IPS-15b (cell line): ENCODE results near the gene RABAC1.
A peak's percentile ranks its signal among the peaks of the same experiment; 100 is the strongest.
"Not testable (repeated sequence)": the region's sequence is repeated elsewhere in the genome, so short reads cannot be mapped to it uniquely, and the experiment has no call there.

Source experiments
- H3K27me3 ChIP-seq: one replicate; pipeline ENCODE4 v1.6.1; 2013; ENCODE audit warnings: low read length; ENCODE audit not compliant: control insufficient read depth, insufficient read depth
- H3K36me3 ChIP-seq: one replicate; pipeline ENCODE4 v1.6.1; 2013; ENCODE audit warnings: low read length; ENCODE audit not compliant: control insufficient read depth, insufficient read depth
- H3K4me1 ChIP-seq: one replicate; pipeline ENCODE4 v1.6.1; 2013; ENCODE audit warnings: mild to moderate bottlenecking, low read length; ENCODE audit not compliant: control insufficient read depth, insufficient read depth
- H3K4me3 ChIP-seq: one replicate; pipeline ENCODE4 v1.5.1; 2013; ENCODE audit warnings: low read depth, low read length
- H3K9ac ChIP-seq: one replicate; pipeline ENCODE4 v1.6.1; 2013; ENCODE audit warnings: low read depth, mild to moderate bottlenecking, low read length
- H3K9me3 ChIP-seq: one replicate; pipeline ENCODE4 v1.6.1; 2013; ENCODE audit warnings: mild to moderate bottlenecking, low read length; ENCODE audit not compliant: control insufficient read depth, insufficient read depth

The RABAC1 gene

DNA sequence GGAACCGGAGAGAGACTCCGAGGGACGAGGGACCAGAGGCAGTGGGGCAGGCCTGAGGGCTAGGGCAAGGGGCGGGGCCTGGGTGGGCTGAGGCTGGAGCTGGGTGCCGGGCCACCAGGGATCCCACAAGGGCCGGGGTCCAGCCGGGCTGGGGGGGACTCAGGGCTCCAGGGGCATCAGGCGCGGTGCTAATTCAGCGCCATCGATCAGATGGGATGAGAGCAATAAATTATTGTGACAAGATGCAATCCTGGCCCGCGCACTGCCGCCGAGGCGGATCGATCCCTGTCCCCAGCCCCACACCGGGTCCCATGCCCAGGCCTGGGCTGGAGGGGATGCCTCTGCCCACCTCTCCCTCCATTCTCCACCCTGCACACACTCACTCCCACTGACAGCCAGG, 36.5 kb downstream of the RABAC1 start:
- H3K27me3 ChIP-seq: peaks cover 97% of the 10 kb centered on the region
- H3K9ac ChIP-seq: no peak overlapping the region
- H3K4me1 ChIP-seq: no peaks in the 10 kb centered on the region
- no peaks in the 10 kb centered on the region for H3K9me3 ChIP-seq
- H3K4me3 ChIP-seq: peak overlapping the region; percentile 28
- no peaks in the 10 kb centered on the region for H3K36me3 ChIP-seq

DNA sequence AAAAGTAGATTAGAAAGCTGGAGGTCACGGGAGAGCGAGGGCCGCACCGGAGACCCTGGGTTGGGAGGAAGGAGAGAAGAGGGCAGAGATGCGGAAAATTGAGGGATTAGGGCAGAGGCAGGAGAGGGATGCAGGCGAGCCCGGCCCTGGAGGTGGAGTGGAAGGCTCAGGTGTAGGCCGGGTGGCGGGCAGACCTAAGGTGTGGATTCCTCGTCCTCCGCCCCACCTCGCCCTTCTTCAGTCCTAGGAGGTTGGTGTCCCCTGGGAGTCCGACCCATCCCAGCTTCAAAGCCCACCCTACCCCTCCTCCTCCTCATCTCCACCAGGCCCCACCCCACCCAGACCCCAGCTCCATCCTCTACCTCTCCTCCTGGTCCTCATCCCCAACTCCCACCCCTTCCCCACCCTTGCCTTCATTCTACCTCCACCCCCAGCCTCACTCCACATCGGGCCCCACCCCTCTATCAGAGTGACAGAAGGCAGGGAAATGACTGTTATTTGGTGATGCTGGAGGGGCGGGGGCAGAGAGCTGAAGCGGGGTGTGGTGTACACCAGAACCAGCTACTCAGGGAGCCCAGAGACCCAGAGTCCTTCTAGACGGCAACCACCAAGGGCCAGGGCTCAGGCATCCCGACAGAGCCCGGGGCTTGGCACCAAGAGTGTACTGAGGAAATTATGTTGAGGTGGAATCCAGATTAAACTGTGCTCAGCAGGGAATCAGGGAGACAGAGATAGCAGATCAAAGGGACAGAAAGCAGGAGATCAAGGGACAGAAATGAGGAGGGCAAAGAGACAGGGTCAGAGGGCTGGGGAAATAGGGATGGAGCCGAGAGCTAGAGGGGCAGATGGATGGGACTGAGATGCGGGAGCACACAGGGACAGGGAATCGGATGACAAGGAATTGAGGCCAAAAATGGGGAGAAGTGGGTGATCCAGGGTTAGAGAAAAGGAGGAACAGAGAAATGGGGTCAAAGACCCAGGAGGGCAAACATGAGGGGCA, 37.2 kb downstream of the RABAC1 start:
- no peak overlapping the region for H3K9ac ChIP-seq
- H3K4me1 ChIP-seq: no peaks in the 10 kb centered on the region
- no peaks in the 10 kb centered on the region for H3K9me3 ChIP-seq
- peak overlapping the region; percentile 28 for H3K4me3 ChIP-seq
- H3K36me3 ChIP-seq: no peaks in the 10 kb centered on the region
- H3K27me3 ChIP-seq: peaks cover 95% of the 10 kb centered on the region

DNA sequence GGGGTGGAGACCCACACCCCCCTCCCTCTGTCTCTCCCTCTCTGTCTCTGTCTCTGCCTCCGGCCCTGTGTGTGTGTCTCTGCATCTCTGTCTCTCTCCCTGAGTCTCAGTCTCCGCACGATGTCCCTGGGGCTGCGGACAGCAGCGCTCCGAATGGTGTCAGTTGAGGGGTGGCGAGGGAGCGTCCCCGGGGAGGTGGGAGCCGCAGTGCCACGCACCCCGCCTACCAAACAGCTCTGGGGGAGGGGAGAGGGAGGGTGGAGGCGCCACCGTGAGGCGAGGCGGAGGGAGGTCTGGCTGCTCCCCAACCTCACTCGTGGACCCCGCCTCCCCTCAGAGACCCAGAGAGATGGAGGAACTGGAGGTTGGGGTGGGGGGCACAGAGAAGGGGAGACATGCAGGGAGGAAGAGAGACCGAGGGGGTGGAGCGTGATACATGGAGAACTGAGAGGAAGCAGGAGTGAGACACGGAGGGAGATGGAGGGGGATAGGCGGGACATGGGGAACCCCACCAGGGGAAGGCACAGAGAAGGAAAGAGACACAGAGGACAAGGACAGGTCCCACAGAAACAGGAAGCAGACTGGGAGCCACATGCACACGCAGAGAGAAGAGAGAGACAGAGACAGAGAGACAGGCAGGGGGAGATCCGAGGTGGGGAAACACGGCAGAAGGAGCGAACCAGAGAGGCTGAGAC, 38.1 kb downstream of the RABAC1 start:
- no peaks in the 10 kb centered on the region for H3K36me3 ChIP-seq
- H3K4me3 ChIP-seq: peak overlapping the region; percentile 27
- H3K4me1 ChIP-seq: no peaks in the 10 kb centered on the region
- no peak overlapping the region for H3K9ac ChIP-seq
- peaks cover 95% of the 10 kb centered on the region for H3K27me3 ChIP-seq
- H3K9me3 ChIP-seq: no peaks in the 10 kb centered on the region

DNA sequence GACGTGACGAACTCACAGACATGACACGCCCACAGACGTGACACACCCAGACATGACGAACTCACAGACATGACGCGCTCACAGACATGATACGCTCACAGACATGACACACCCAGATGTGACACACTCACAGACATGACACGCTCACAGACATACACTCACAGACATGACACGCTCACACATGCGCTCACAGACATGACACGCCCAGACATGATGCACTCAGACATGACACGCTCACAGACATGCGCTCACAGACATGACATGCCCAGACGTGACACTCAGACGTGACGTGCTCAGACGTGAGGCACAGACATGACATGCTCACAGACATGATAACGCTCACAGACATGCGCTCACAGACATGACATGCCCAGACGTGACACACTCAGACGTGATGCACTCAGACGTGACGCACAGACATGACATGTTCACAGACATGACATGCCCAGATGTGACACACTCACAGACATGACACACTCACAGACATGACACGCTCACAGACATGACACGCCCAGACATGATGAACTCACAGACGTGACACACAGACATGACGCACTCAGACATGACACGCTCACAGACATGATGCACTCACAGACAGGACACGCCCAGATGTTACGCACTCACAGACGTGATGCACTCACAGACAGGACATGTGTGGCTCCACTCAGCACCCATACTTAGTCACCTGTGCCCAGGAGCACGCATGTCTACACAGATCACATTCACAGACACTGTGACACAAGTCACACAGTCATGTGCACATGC, 39.0 kb downstream of the RABAC1 start:
- Histone ChIP-seq H3K9ac (no peak overlapping the region), H3K27me3 (peaks cover 95% of the 10 kb centered on the region), H3K9me3 (no peaks in the 10 kb centered on the region), H3K4me3 (no peak overlapping the region), H3K36me3 (no peaks in the 10 kb centered on the region), H3K4me1 (no peaks in the 10 kb centered on the region)

DNA sequence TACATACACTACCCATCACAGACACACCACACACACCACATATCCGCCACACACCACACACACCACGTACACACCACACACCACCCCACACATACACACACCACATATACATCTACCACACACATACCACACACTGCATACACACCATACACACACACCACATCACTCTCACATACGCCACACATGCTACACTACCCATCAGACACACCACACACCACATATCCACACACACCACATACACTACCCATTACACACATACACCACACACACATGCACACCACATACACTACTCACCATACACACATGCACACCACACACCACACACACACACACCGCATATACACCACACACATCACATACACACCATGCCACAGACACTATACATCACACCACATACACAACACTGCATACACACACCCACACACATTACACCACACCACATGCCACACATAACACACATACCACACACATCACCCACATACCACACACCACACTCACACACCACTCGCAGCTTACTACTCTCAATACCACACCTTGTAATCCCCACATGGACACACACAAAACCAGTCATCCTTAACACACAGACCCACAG, 40.4 kb downstream of the RABAC1 start:
- Histone ChIP-seq H3K9ac (no peak overlapping the region), H3K27me3 (peaks cover 95% of the 10 kb centered on the region), H3K4me1 (no peaks in the 10 kb centered on the region), H3K36me3 (no peaks in the 10 kb centered on the region), H3K9me3 (no peaks in the 10 kb centered on the region), H3K4me3 (no peak overlapping the region)

DNA sequence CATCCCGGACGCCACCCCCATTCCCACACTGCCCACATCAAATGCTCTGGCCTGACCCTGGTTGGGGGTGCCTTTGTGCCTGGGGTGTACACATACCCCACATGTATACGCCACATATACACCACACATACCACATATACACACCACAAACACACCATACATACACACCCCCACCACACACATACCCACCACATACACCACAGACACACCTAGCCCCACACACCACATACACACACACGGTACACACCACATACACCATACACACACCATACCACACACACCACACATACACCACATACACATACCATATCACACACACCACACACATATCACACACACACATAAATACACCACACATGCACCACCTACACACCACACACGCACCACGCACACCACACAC, 41.0 kb downstream of the RABAC1 start:
- Histone ChIP-seq H3K4me3 (no peak overlapping the region), H3K27me3 (peaks cover 97% of the 10 kb centered on the region), H3K9ac (no peak overlapping the region), H3K9me3 (no peaks in the 10 kb centered on the region), H3K36me3 (no peaks in the 10 kb centered on the region), H3K4me1 (no peaks in the 10 kb centered on the region)

DNA sequence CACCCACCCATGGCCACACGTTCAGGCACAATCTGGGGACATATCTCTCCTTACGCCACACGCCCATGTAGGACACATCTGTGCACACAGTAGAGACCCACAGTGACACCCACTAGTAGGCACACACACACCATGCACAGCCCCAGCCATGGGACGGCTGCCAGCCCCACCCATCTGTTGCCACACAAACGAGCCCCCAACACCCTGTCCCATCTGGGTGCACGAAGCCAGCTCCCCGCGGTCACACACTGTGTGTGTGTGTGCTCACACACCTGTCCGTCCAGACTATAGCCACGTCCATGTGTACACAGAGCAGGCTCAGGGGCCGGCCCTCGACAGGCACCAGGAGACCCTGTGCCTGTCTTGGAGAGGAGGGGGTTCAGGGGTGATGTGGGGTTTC, 41.4 kb downstream of the RABAC1 start:
- H3K4me1 ChIP-seq: no peaks in the 10 kb centered on the region
- H3K4me3 ChIP-seq: no peak overlapping the region
- H3K27me3 ChIP-seq: peaks cover 97% of the 10 kb centered on the region
- H3K36me3 ChIP-seq: no peaks in the 10 kb centered on the region
- H3K9ac ChIP-seq: no peak overlapping the region
- no peaks in the 10 kb centered on the region for H3K9me3 ChIP-seq

DNA sequence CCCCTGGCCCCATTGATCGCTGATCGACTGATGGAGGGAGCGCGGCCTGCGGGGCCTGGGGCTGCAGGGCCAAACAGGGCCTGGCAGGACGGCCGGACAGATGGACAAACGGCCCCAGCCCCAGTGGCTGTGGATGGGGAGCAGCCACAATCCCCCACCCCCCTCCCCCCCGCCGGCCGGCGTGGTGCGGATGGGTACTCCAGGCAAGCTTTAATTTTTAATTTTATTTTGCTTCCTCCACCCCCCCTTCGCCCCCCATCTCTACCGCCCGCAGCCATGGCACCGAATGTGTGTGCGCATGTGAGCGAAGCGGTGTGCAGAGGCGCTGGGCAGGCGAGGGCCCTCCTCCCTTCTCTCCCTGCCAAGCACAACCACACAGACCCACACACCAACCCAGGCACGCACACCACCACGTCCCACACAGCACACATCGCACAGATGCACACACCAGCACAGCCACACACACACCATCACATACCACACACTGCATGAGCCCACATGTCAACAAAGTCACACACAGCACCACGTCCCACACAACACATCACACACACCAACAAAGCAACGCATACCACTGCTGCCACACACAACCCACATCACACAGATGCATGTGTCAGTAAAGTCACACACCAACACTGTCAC, 43.2 kb downstream of the RABAC1 start:
- Histone ChIP-seq H3K4me3 (no peak overlapping the region), H3K36me3 (no peaks in the 10 kb centered on the region), H3K4me1 (no peaks in the 10 kb centered on the region), H3K9ac (no peak overlapping the region), H3K9me3 (no peaks in the 10 kb centered on the region), H3K27me3 (peaks cover 97% of the 10 kb centered on the region)

DNA sequence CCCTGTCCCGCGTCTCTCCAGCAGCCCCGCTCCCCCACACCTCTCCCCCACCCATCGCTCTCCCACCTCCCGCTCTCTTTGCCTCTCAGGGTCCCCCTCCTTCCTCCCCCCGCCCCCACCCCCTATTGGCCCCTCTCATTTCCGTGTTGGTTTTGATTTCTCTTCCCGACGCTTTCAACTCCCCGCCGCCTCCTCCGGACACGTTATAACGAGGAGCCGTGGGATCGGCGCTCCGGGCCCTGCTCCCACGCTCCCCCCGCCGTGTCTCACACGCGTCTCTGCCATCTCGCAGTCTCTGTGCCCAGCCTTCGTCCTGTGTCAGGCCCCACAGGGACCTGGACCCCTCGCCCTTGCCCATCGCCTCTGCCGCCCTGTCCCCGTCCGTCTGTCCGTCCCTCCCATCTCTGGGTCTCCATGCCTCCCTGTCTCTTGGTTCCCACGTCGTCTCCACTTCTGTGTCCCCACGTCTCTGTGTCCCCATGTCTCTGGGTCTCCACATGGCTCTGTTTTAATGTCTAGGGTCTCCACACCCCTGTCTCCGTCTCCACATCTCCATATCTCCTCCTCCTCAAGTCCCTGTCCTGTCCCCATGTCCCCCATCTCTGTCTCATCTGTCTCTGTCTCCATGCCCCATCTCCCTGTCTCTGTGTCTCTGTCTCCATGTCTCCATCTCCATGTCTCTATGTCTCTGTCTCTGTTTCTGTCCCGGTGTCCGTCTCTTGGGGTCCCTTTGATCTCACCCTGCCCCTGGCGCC, 43.9 kb downstream of the RABAC1 start:
- Histone ChIP-seq H3K9me3 (no peaks in the 10 kb centered on the region), H3K4me3 (peak overlapping the region; percentile 43), H3K4me1 (no peaks in the 10 kb centered on the region), H3K27me3 (peaks cover 97% of the 10 kb centered on the region), H3K36me3 (no peaks in the 10 kb centered on the region), H3K9ac (no peak overlapping the region)

DNA sequence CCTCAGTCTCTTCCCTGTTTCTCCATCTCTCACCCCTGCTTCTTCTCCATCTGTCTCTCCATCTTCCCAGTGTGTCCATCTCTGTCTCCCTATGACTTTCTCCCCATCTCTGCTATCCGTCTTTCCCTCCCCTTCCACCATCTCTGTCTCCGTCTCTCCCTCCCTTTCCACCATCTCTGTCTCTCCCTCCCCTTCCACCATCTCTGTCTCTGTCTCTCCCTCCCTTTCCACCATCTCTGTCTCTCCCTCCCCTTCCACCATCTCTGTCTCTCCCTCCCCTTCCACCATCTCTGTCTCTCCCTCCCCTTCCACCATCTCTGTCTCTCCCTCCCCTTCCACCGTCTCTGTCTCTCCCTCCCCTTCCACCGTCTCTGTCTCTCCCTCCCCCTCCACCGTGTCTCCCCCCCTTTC, 44.7 kb downstream of the RABAC1 start:
- H3K36me3 ChIP-seq, H3K9ac ChIP-seq, H3K4me1 ChIP-seq, H3K9me3 ChIP-seq: not testable (repeated sequence)
- peak overlapping the region; percentile 54 for H3K4me3 ChIP-seq
- H3K27me3 ChIP-seq: peaks cover 97% of the 10 kb centered on the region
